ENCODE measurements around the gene WASF3. TPM values are rescaled to one million over a fixed set of nuclear protein-coding genes. Genes with fewer than 3 reads are reported as not detected.

The WASF3 gene
- total and polyA plus RNA-seq, 2 of the 13 experiments (the other 11 are each of a cell fraction or from before 2014, with no cell fraction given) = 10.4 to 17.2 TPM

DNA sequence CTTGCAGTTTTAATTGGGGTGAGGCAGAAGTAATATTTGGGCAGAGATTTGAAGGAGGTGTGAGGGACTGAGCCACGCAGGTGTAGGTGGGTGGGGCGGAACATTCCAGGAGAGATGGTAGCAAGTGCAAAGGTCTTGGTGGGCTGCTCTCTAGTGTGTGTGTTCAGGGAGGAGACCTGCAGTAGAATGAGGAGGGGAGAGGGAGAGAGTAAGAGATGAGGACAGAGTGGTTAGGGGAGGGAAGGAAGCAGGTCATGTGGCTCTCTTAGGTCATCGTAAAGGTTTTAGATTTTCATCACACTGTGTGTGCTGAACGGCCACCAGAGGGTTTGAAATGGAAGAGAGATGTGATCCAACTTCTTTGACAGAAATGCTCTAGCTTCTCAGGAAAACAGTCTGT lies 33.5 kb downstream of the WASF3 start (continued):
- TF ChIP-seq, protein P1, sequence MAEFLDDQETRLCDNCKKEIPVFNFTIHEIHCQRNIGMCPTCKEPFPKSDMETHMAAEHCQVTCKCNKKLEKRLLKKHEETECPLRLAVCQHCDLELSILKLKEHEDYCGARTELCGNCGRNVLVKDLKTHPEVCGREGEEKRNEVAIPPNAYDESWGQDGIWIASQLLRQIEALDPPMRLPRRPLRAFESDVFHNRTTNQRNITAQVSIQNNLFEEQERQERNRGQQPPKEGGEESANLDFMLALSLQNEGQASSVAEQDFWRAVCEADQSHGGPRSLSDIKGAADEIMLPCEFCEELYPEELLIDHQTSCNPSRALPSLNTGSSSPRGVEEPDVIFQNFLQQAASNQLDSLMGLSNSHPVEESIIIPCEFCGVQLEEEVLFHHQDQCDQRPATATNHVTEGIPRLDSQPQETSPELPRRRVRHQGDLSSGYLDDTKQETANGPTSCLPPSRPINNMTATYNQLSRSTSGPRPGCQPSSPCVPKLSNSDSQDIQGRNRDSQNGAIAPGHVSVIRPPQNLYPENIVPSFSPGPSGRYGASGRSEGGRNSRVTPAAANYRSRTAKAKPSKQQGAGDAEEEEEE (CRISPR knock-in tag; IDR thresholded peaks at IDR 0.05; ENCODE audit: borderline replicate concordance) = no peak
- TF ChIP-seq ZFP36 (IDR thresholded peaks at IDR 0.05; ENCODE audit: borderline replicate concordance, low read depth, low read length, partially characterized antibody) (no peak), NFIB (CRISPR knock-in tag; IDR thresholded peaks at IDR 0.05; ENCODE audit: borderline replicate concordance) (no peak), ZNF563 (CRISPR knock-in tag; IDR thresholded peaks at IDR 0.05) (no peak), HNRNPL (IDR thresholded peaks at IDR 0.05; ENCODE audit: low read depth, low read length) (no peak), HNF4A (CRISPR knock-in tag; IDR thresholded peaks at IDR 0.05) (peak; percentile 44), GTF2F1 (IDR thresholded peaks at IDR 0.05; ENCODE audit: low read length) (no peak), POLR2A (IDR thresholded peaks at IDR 0.05; ENCODE audit: insufficient read depth in 1 of 2, low read depth in 2 of 2, low read length in 2 of 2) (no peak), ZNF331 (CRISPR knock-in tag; IDR thresholded peaks at IDR 0.05) (no peak), HNF4G (IDR thresholded peaks at IDR 0.05; ENCODE audit: borderline replicate concordance, low read depth, low read length) (peak; percentile 31; the same call in 1 of the 2 replicates), HNF4G (CRISPR knock-in tag; IDR thresholded peaks at IDR 0.05; ENCODE audit: borderline replicate concordance, low read depth) (no peak), ZNF367 (CRISPR knock-in tag; IDR thresholded peaks at IDR 0.05; ENCODE audit: borderline replicate concordance) (no peak), ARNT2 (CRISPR knock-in tag; IDR thresholded peaks at IDR 0.05; ENCODE audit: low read depth) (no peak), ZNF781 (CRISPR knock-in tag; IDR thresholded peaks at IDR 0.05; ENCODE audit: borderline replicate concordance, not compliant biosample characterization) (no peak)
- TF ChIP-seq, protein P2, sequence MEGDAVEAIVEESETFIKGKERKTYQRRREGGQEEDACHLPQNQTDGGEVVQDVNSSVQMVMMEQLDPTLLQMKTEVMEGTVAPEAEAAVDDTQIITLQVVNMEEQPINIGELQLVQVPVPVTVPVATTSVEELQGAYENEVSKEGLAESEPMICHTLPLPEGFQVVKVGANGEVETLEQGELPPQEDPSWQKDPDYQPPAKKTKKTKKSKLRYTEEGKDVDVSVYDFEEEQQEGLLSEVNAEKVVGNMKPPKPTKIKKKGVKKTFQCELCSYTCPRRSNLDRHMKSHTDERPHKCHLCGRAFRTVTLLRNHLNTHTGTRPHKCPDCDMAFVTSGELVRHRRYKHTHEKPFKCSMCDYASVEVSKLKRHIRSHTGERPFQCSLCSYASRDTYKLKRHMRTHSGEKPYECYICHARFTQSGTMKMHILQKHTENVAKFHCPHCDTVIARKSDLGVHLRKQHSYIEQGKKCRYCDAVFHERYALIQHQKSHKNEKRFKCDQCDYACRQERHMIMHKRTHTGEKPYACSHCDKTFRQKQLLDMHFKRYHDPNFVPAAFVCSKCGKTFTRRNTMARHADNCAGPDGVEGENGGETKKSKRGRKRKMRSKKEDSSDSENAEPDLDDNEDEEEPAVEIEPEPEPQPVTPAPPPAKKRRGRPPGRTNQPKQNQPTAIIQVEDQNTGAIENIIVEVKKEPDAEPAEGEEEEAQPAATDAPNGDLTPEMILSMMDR (CRISPR knock-in tag; IDR thresholded peaks at IDR 0.05) = peak; percentile 23; the same call in 1 of the 2 replicates

All from HepG2 (cell line).